PC-3 (cell line): ENCODE measurements around the gene BTAF1. TPM values are rescaled to one million over a fixed set of nuclear protein-coding genes. Genes with fewer than 3 reads are reported as not detected.
"Not testable (repeated sequence)": the region's sequence is repeated elsewhere in the genome, so short reads cannot be mapped to it uniquely, and the experiment has no call there.

ENCODE experiments used
- ATAC-seq: fragments of 200-7000 bp; cut with Tn5 transposase; 2 replicates; pipeline ENCODE4 v1.9.1; 2020; ENCODE audit warnings: mild to moderate bottlenecking, moderate library complexity
- BruUV-seq: library from RNA; stranded (reverse); fragments of 400-500 nt; replicated peaks from 2 replicates; lab custom pipeline; 2021; lab: Mats Ljungman, UMichigan
- CTCF ChIA-PET: fragments of 300-600 bp; sonication (Branson Sonifier 250); formaldehyde crosslinking; loops from one replicate; lab custom pipeline; 2022; ENCODE audit warnings: antibody characterized with exemption; lab: Charles Lee
- POLR2A ChIA-PET: fragments of 300-600 bp; sonication (Branson Sonifier 250); formaldehyde crosslinking; loops from one replicate; lab custom pipeline; 2022; ENCODE audit warnings: antibody characterized with exemption; ENCODE audit not compliant: unreplicated experiment; lab: Charles Lee
- DNase-seq: peaks from one replicate; pipeline ENCODE4 v3.0.0-alpha.2; 2015
- H2AFZ ChIP-seq: fragments of 300-600 bp; sonication (generic); 2 replicates; pipeline ENCODE4 v1.6.0; 2016; ENCODE audit warnings: antibody characterized with exemption, low read length
- H3F3A ChIP-seq: fragments of 300-600 bp; sonication (generic); one replicate; pipeline ENCODE4 v1.6.0; 2017; ENCODE audit warnings: antibody characterized with exemption, low read length, control low read depth, mild to moderate bottlenecking; ENCODE audit not compliant: unreplicated experiment
- H3K27ac ChIP-seq: fragments of 300-600 bp; sonication (generic); 2 replicates; pipeline ENCODE4 v1.5.1; 2016; ENCODE audit warnings: mild to moderate bottlenecking, low read length
- H3K27me3 ChIP-seq: fragments of 300-600 bp; sonication (generic); 2 replicates; pipeline ENCODE4 v1.6.1; 2016; ENCODE audit warnings: low read length, mixed read lengths
- H3K36me3 ChIP-seq: fragments of 300-600 bp; sonication (generic); 2 replicates; pipeline ENCODE4 v1.6.1; 2016; ENCODE audit warnings: low read depth, mixed run types, low read length, mixed read lengths
- H3K4me1 ChIP-seq: fragments of 300-600 bp; sonication (generic); 2 replicates; pipeline ENCODE4 v1.5.1; 2016; ENCODE audit warnings: low read length; ENCODE audit not compliant: insufficient read depth
- H3K4me2 ChIP-seq: fragments of 300-600 bp; sonication (generic); 2 replicates; pipeline ENCODE4 v1.6.0; 2016; ENCODE audit warnings: low read length
- H3K4me3 ChIP-seq: fragments of 300-600 bp; sonication (generic); 2 replicates; pipeline ENCODE4 v1.5.1; 2016; ENCODE audit warnings: mild to moderate bottlenecking, low read length, mixed read lengths
- H3K79me2 ChIP-seq: fragments of 300-600 bp; sonication (generic); 2 replicates; pipeline ENCODE4 v1.6.1; 2017; ENCODE audit warnings: low read length, mixed read lengths
- H3K9ac ChIP-seq: fragments of 300-600 bp; sonication (generic); 2 replicates; pipeline ENCODE4 v1.6.0; 2016; ENCODE audit warnings: mild to moderate bottlenecking, low read length
- H3K9me2 ChIP-seq: fragments of 300-600 bp; sonication (generic); replicated peaks from 2 replicates; pipeline ENCODE4 v1.6.1; 2016; ENCODE audit warnings: mixed run types, low read length, mixed read lengths
- H3K9me3 ChIP-seq: fragments of 300-600 bp; sonication (generic); 2 replicates; pipeline ENCODE4 v1.6.1; 2016; ENCODE audit warnings: low read length, mixed read lengths
- H4K20me1 ChIP-seq: fragments of 300-600 bp; sonication (generic); 2 replicates; pipeline ENCODE4 v1.6.1; 2016; ENCODE audit warnings: low read length, mixed read lengths
- EZH2 ChIP-seq: fragments of 300-600 bp; sonication (generic); IDR thresholded peaks from one replicate; pipeline ENCODE4 v1.6.1; 2017; ENCODE audit warnings: antibody characterized with exemption, mild to moderate bottlenecking, low read length; ENCODE audit not compliant: unreplicated experiment
- EZH2phosphoT487 ChIP-seq: fragments of 300-600 bp; sonication (generic); IDR thresholded peaks from 2 replicates; pipeline ENCODE4 v1.6.1; 2018; ENCODE audit warnings: mild to moderate bottlenecking, antibody characterized with exemption, low read length, borderline replicate concordance
- intact Hi-C: fragments of 100-400 bp; cut with micrococcal nuclease; formaldehyde crosslinking; loops from 2 replicates; pipeline ENCODE4 v1.9.0; 2023
- total RNA-seq: library from RNA; depleted of rRNA; stranded (reverse); fragments of >200 nt; gene quantifications from 2 replicates; pipeline ENCODE4 v1.2.3, GENCODE V29; 2014
- TF ChIP-seq, protein P1 (sequence below): fragments of 300-600 bp; sonication (generic); conservative IDR thresholded peaks from 2 replicates; pipeline ENCODE4 v1.5.1; 2017; ENCODE audit warnings: antibody characterized with exemption, low read depth, mild to moderate bottlenecking, low read length

The BTAF1 gene
- total RNA-seq, 1 experiment from 2014 or later = 27.6 TPM

DNA sequence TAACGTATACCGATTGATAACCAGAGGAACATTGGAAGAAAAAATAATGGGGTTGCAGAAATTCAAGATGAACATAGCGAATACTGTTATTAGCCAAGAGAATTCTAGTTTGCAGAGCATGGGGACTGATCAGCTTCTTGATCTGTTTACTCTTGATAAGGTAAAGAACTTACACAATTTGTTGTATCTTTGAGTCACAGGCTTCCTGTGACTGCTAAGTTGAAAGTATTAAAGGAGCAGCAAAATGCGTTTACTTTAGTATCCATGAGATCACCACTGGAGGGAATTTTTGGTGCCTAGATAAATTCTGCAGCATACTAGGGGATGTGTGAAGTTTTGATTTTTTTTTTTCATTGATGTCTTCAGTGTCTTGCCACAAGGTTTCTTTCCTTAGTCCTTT lies 103.6 kb downstream of the BTAF1 start:
- Histone ChIP-seq H3K79me2 (no peaks in the 10 kb centered on the region), H3K36me3 (peaks cover 24% of the 10 kb centered on the region), H4K20me1 (no peaks in the 10 kb centered on the region), H3F3A (no peaks in the 10 kb centered on the region), H3K27ac (no peak overlapping the region), H3K4me1 (no peaks in the 10 kb centered on the region), H3K4me2 (no peak overlapping the region), H3K4me3 (no peak overlapping the region), H2AFZ (no peak overlapping the region), H3K9me3 (no peaks in the 10 kb centered on the region), H3K27me3 (no peaks in the 10 kb centered on the region), H3K9ac (no peak overlapping the region), H3K9me2 (no peaks in the 10 kb centered on the region)
- intact Hi-C loops = no loop called here
- ATAC-seq (peak; percentile 35; the same call in 1 of the 2 replicates), DNase-seq (peak; percentile 15)
- no TSS peak for BruUV-seq
- ChIA-PET POLR2A (no interaction called here), CTCF (no interaction called here)
- TF ChIP-seq EZH2 = no peak
- TF ChIP-seq, protein P1, sequence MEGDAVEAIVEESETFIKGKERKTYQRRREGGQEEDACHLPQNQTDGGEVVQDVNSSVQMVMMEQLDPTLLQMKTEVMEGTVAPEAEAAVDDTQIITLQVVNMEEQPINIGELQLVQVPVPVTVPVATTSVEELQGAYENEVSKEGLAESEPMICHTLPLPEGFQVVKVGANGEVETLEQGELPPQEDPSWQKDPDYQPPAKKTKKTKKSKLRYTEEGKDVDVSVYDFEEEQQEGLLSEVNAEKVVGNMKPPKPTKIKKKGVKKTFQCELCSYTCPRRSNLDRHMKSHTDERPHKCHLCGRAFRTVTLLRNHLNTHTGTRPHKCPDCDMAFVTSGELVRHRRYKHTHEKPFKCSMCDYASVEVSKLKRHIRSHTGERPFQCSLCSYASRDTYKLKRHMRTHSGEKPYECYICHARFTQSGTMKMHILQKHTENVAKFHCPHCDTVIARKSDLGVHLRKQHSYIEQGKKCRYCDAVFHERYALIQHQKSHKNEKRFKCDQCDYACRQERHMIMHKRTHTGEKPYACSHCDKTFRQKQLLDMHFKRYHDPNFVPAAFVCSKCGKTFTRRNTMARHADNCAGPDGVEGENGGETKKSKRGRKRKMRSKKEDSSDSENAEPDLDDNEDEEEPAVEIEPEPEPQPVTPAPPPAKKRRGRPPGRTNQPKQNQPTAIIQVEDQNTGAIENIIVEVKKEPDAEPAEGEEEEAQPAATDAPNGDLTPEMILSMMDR = no peak
- no peak for TF ChIP-seq EZH2phosphoT487

DNA sequence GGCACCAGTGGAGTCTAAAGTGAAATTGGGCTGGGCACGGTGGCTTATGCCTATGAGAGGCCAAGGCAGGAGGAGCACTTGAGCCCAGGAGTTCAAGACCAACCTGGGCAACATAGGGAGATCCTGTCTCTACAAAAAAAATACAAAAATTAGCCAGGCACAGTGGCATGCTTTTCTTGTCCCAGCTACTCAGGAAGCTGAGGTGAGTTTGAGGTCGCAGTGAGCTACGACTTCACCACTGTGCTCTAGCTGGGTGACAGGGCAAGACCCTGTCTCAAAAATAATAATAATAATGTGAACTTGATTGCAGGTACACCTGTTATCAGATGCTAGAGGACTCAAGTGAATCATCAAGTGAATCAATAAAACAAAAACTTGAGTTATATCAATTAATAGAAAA lies 108.0 kb downstream of the BTAF1 start:
- ATAC-seq (no peak), DNase-seq (no peak)
- no peak for TF ChIP-seq EZH2phosphoT487
- no peak for TF ChIP-seq EZH2
- TF ChIP-seq, protein P1 = no peak
- no peaks in the 10 kb centered on the region for H3K9me2 ChIP-seq
- H3K4me3 ChIP-seq = no peak overlapping the region
- H3K79me2 ChIP-seq = no peaks in the 10 kb centered on the region
- no peaks in the 10 kb centered on the region for H3F3A ChIP-seq
- H2AFZ ChIP-seq = no peak overlapping the region
- H3K9ac ChIP-seq = no peak overlapping the region
- peaks cover 32% of the 10 kb centered on the region for H3K36me3 ChIP-seq
- intact Hi-C loops = no loop called here
- H4K20me1 ChIP-seq = no peaks in the 10 kb centered on the region
- no peaks in the 10 kb centered on the region for H3K4me1 ChIP-seq
- ChIA-PET POLR2A (no interaction called here), CTCF (no interaction called here)
- H3K4me2 ChIP-seq = no peak overlapping the region
- no peaks in the 10 kb centered on the region for H3K9me3 ChIP-seq
- H3K27me3 ChIP-seq = no peaks in the 10 kb centered on the region
- no TSS peak for BruUV-seq
- H3K27ac ChIP-seq = no peak overlapping the region

DNA sequence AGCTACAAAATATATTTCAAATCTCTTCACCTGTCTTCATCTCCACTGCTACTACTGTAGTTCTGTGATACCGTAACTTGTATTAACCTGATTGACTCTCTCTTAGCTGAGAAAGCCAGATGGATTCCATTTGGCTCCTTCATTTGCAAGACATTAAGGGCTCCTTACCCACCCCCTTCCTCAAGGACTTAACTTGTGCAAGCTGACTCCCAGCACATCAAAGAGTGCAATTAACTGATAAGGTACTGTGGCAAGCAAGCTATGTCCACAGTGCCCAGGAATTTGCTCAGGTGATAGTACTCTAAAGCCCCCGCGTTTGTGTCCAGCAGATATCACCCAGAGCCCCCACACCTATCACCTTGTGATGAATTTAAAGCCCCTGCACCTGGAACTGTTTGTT lies 109.5 kb downstream of the BTAF1 start:
- H3K4me1 ChIP-seq, DNase-seq, H3K4me3 ChIP-seq, H2AFZ ChIP-seq, H3K27ac ChIP-seq, H3K79me2 ChIP-seq, H3K4me2 ChIP-seq, ATAC-seq, H3K27me3 ChIP-seq, H3K9me2 ChIP-seq, H3K9me3 ChIP-seq, CTCF ChIA-PET, H3K9ac ChIP-seq, H3F3A ChIP-seq, BruUV-seq, intact Hi-C loops, H4K20me1 ChIP-seq, POLR2A ChIA-PET: not testable (repeated sequence)
- peaks cover 23% of the 10 kb centered on the region for H3K36me3 ChIP-seq
